Measurements from ENCODE around the gene PPM1J.

- no peak for TF ChIP-seq CTCF (IDR thresholded peaks at IDR 0.05 in 8 of 11, conservative IDR thresholded peaks at IDR 0.05 in 3 of 11)
- TF ChIP-seq POLR2AphosphoS5 (IDR thresholded peaks at IDR 0.05), result peak; percentile 76 to 89 (median 89)
- peak in 1 of 3 donors; percentile 85 for TF ChIP-seq POLR2A (IDR thresholded peaks at IDR 0.05)
Measured at GRCh38 chr1:112704934-112705627, 10.1 kb downstream of the PPM1J start.

Data from spleen (tissue), 7 donors.